Measurements from ENCODE around the gene BMPR1A.
"Not testable (repeated sequence)": the region's sequence is repeated elsewhere in the genome, so short reads cannot be mapped to it uniquely, and the experiment has no call there.

Gene BMPR1A

GRCh38 chr10:86952697-86953096 lies 196.3 kb downstream of the BMPR1A start:
- in situ Hi-C loops (cut with MboI; ENCODE audit: low sequenced_read_pairs): not testable (repeated sequence)

GRCh38 chr10:86953747-86954680 lies 197.6 kb downstream of the BMPR1A start:
- in situ Hi-C loops (cut with MboI; ENCODE audit: low sequenced_read_pairs): no loop called here

- in situ Hi-C loops (cut with MboI; ENCODE audit: low sequenced_read_pairs): no loop called here
These were observed 198.5 kb downstream of the BMPR1A start for GRCh38 chr10:86954681-86955500.

DNA sequence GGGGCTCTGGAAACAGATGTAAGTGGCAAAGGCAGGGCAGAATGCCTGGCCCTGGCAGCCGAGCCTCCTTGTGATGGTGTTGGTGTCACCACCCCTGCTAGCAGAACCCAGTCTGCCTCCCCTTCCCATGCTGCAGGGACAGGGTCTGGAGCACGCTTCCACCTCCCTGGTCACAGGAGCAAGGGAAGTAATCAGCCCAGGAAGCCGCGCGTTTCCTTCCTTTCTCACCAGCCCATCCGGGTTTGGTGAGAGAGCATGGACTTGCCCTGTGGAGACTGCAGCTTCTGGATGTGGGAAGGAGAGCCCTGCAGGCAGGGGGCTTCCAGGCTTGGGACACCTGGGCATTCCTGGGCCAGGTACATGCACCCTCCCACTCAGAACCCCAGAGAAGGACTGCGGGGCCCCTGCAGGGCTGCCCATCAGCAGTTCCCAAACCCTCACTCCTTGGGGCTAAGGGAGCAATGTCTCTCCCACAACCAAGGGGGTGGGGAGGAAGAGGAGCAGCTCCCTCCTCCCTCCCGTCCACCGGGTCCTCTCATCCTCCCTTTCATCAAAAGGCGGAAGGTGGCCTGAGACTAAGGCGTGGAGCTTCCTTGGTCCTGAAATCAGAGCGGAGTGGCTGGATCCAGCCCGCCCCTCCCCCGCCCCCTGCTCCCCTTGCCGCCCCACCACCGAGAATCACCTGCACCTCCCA lies 199.2 kb downstream of the BMPR1A start:
- in situ Hi-C loops (cut with MboI; ENCODE audit: low sequenced_read_pairs): no loop called here

- in situ Hi-C loops (cut with MboI; ENCODE audit: low sequenced_read_pairs): no loop called here
These were observed 199.9 kb downstream of the BMPR1A start for GRCh38 chr10:86956195-86956847.

- in situ Hi-C loops (cut with MboI; ENCODE audit: low sequenced_read_pairs): no loop called here
These were observed 200.5 kb downstream of the BMPR1A start for GRCh38 chr10:86956848-86957448.

DNA sequence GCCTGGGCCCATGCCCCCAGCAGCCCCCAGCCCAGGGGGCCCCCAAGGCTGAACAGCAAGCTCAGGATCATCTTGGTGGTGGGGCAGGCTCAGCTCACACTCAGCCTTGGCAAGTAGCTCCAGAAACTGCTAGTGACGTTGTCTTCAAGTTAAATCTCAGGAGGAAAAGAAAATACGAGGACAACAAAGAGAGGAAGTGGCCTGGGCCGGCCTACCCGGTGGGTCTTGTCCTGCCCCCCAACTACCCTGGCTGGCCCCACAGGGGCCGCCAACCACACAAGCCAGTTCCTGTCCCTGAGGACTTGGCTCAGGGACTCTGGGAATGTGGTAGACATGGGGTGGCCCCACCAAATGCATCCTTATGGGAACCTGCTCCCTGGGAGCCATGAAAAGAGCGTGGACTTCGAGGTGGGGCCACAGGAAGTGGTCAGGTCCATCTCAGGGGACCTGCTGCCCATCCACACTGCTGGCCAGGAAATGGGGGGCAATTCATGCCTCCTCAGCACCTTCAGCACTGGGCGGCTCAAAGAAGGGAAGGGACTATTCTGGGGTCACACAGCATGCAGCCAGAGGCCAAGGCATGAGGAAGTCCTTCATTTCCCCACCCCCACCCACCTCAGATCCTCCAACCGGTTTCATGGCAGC lies 201.2 kb downstream of the BMPR1A start, which contains the start of gene MMRN2:
Gene MMRN2, minus strand, starts transcription at position 145 of the 645 bp plus-strand sequence. Its CDS starts 74 bp downstream, at position 71.
- in situ Hi-C loops (cut with MboI; ENCODE audit: low sequenced_read_pairs): no loop called here

GRCh38 chr10:86958116-86958900 lies 201.9 kb downstream of the BMPR1A start, which contains the start of gene SNCG:
Gene SNCG (plus strand): TSS chr10:86958599. CDS start chr10:86958698, 99 bp downstream.
- in situ Hi-C loops (cut with MboI; ENCODE audit: low sequenced_read_pairs): no loop called here

- in situ Hi-C loops (cut with MboI; ENCODE audit: low sequenced_read_pairs): no loop called here
These were observed 202.7 kb downstream of the BMPR1A start for GRCh38 chr10:86958901-86959736.

- in situ Hi-C loops (cut with MboI; ENCODE audit: low sequenced_read_pairs): no loop called here
These were observed 203.3 kb downstream of the BMPR1A start for GRCh38 chr10:86959737-86960002.

GRCh38 chr10:86960003-86960862 lies 203.8 kb downstream of the BMPR1A start:
- in situ Hi-C loops (cut with MboI; ENCODE audit: low sequenced_read_pairs): no loop called here

- in situ Hi-C loops (cut with MboI; ENCODE audit: low sequenced_read_pairs): no loop called here
These were observed 204.5 kb downstream of the BMPR1A start for GRCh38 chr10:86960863-86961434.

GRCh38 chr10:86961481-86962091 lies 205.2 kb downstream of the BMPR1A start:
- in situ Hi-C loops (cut with MboI; ENCODE audit: low sequenced_read_pairs): no loop called here

GRCh38 chr10:86962136-86962980 lies 205.9 kb downstream of the BMPR1A start:
- in situ Hi-C loops (cut with MboI; ENCODE audit: low sequenced_read_pairs): no loop called here

DNA sequence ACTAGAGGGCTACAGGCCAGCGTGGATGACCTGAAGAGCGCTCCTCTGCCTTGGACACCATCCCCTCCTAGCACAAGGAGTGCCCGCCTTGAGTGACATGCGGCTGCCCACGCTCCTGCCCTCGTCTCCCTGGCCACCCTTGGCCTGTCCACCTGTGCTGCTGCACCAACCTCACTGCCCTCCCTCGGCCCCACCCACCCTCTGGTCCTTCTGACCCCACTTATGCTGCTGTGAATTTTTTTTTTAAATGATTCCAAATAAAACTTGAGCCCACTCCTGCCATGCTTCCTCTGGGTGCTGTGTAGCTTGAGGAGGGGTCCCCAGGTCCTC lies 206.5 kb downstream of the BMPR1A start:
- in situ Hi-C loops (cut with MboI; ENCODE audit: low sequenced_read_pairs): no loop called here
